Measurements from ENCODE around the gene ACTR3.

DNA sequence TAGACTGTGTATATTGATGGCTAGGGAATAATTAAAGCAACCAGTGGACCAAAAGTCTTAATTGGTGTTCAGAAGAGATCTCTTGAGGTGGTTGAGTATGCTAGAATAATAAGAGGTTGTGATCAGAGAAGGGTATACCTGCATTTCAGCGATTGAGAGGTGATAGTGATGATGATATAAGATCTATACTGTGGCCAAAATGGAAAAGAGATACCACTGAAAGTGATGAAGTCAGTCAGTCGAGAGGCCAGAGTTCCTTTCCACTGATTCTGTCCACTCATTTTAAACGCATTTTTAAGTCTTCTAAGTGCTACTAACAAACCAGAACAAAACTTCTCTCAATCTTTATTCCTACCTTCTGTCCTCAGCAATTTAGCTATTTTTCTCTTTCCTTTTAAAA is 32.9 kb downstream of the ACTR3 start:
- TF ChIP-seq EZH2 (IDR thresholded peaks at IDR 0.05; ENCODE audit: insufficient read depth, poor library complexity, severe bottlenecking): no peak
- no peak for TF ChIP-seq EZH2phosphoT487 (IDR thresholded peaks at IDR 0.05; ENCODE audit: insufficient read depth, low read depth)

Data from GM23248 (cell line).